ENCODE measurements around the gene MYOD1. TPM values are rescaled to one million over a fixed set of nuclear protein-coding genes. Genes with fewer than 3 reads are reported as not detected.

The MYOD1 gene
- total RNA-seq, 1 experiment from 2014 or later = not detected

DNA sequence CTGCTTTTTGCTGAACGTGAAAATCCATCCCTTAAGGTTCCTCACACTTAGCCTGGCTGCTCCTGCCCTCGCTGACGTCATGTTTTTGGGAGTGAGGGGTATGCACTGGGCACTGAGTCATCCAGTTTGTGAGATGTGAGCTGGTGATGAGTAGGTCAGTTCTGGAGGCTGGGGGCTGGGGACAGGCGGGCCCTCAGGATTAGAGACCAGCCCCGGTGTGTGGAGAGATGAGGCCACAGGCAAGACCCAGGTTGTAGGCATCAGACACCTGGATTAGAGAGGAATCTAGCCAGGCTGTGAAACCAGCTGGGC lies 24.4 kb downstream of the MYOD1 start:
- ChIA-PET CTCF (interaction anchor here (0.6 to 1.0 kb wide), 2 partner anchors 13 to 181 kb away, joined by 3 to 10 read pairs; no protein-coding TSS in a partner anchor), POLR2A (no interaction called here)
- Mint-ChIP-seq H3K4me1 (ENCODE audit: insufficient read depth, unreplicated experiment) (peaks cover 6% of the 10 kb centered on the region), H3K27me3 (ENCODE audit: insufficient read depth, unreplicated experiment) (no peaks in the 10 kb centered on the region), H3K9me3 (ENCODE audit: unreplicated experiment) (no peaks in the 10 kb centered on the region), H3K36me3 (ENCODE audit: insufficient read depth, unreplicated experiment) (no peaks in the 10 kb centered on the region), H3K4me3 (ENCODE audit: unreplicated experiment) (no peak overlapping the region), H3K27ac (ENCODE audit: low read depth, unreplicated experiment) (no peak overlapping the region)
- BruUV-seq (replicated peaks) = no TSS peak
- TF ChIP-seq CTCF (IDR thresholded peaks at IDR 0.05; ENCODE audit: unreplicated experiment) = no peak
- peak; percentile 43 for DNase-seq (ENCODE audit: unreplicated experiment)
- intact Hi-C loops (cut with micrococcal nuclease) = no loop called here

- no peaks in the 10 kb centered on the region for H3K27me3 Mint-ChIP-seq (ENCODE audit: insufficient read depth, unreplicated experiment)
- H3K9me3 Mint-ChIP-seq (ENCODE audit: unreplicated experiment) = no peaks in the 10 kb centered on the region
- H3K36me3 Mint-ChIP-seq (ENCODE audit: insufficient read depth, unreplicated experiment) = no peaks in the 10 kb centered on the region
- DNase-seq (ENCODE audit: unreplicated experiment) = peak; percentile 20
- peaks cover 6% of the 10 kb centered on the region for H3K4me1 Mint-ChIP-seq (ENCODE audit: insufficient read depth, unreplicated experiment)
- ChIA-PET CTCF (interaction anchor here (0.6 to 1.0 kb wide), 3 partner anchors 14 to 182 kb away, joined by 3 to 10 read pairs (median 3); no protein-coding TSS in a partner anchor), POLR2A (interaction anchor here (0.8 kb wide), 1 partner anchor 13 kb away, joined by 3 read pairs; no protein-coding TSS in a partner anchor)
- intact Hi-C loops (cut with micrococcal nuclease) = no loop called here
- no peak overlapping the region for H3K4me3 Mint-ChIP-seq (ENCODE audit: unreplicated experiment)
- BruUV-seq (replicated peaks) = no TSS peak
- no peak for TF ChIP-seq CTCF (IDR thresholded peaks at IDR 0.05; ENCODE audit: unreplicated experiment)
- H3K27ac Mint-ChIP-seq (ENCODE audit: low read depth, unreplicated experiment) = no peak overlapping the region
Observed at GRCh38 chr11:17744151-17744940, 25.0 kb downstream of the MYOD1 start.

DNA sequence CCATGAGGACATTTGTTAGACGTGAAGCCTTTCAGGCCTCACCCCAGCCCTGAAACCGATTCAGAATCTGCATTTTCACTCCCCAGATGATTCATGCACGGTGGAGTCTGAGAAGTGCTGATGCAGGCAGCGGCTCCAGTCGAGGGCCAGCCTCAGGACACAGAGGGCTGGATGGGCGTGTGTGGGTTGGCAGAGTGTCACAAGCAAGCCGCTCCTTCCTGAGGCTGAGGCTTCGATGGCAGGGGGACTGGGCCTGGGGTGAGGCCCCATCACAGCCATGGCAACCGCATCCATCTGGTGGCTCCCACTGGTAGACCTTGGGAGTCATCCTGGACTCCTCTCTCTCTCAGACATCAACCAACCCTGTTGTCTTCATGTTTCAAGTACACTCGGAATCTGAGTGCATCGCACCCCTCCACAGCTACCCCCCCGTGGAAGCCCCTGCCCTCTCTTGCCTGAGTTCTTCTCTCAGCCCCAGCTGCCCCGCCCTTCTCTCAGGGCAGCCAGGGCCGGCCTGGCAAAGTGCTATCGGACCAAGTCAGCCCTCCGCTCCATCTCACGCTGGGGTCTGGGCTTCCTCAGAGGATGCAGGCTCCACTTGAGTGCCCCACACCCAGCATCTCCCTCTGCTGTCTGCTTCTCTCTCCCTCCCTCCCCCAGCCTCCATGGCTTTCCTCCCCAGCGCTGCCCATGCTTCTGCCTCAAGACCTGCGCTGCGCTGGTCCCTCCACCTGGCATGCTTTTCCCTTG lies 25.8 kb downstream of the MYOD1 start:
- no peak overlapping the region for H3K4me3 Mint-ChIP-seq (ENCODE audit: unreplicated experiment)
- ChIA-PET CTCF (interaction anchor here (0.6 to 3.2 kb wide), 4 partner anchors 14 to 233 kb away, joined by 3 to 17 read pairs (median 4); no protein-coding TSS in a partner anchor), POLR2A (interaction anchor here (0.8 kb wide), 1 partner anchor 12 kb away, joined by 3 read pairs; no protein-coding TSS in a partner anchor)
- DNase-seq (ENCODE audit: unreplicated experiment) = no peak
- H3K27me3 Mint-ChIP-seq (ENCODE audit: insufficient read depth, unreplicated experiment) = no peaks in the 10 kb centered on the region
- TF ChIP-seq CTCF (IDR thresholded peaks at IDR 0.05; ENCODE audit: unreplicated experiment) = no peak
- BruUV-seq (replicated peaks) = no TSS peak
- no peaks in the 10 kb centered on the region for H3K36me3 Mint-ChIP-seq (ENCODE audit: insufficient read depth, unreplicated experiment)
- H3K27ac Mint-ChIP-seq (ENCODE audit: low read depth, unreplicated experiment) = no peak overlapping the region
- no peaks in the 10 kb centered on the region for H3K9me3 Mint-ChIP-seq (ENCODE audit: unreplicated experiment)
- peaks cover 6% of the 10 kb centered on the region for H3K4me1 Mint-ChIP-seq (ENCODE audit: insufficient read depth, unreplicated experiment)
- intact Hi-C loops (cut with micrococcal nuclease) = no loop called here

DNA sequence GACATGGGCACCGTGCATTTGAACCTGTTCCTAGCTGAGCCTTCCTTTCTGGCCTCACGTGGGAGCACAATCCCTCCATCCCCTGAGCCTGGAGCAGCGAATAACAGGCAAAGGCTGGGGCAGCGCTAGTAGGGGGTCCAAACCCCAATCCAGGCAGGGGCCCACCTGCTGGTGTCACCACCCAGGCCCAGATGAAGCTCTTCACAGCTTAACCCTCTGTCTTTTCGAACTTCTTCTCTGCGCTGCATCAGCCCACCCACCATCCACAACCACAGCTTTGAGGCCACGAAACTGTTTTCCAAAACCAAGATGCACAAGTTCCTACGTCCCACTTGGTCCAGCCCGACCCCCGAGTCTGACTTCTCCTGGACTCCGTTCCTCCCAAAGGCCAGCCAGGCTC lies 26.7 kb downstream of the MYOD1 start:
- Mint-ChIP-seq H3K27ac (ENCODE audit: low read depth, unreplicated experiment) (no peak overlapping the region), H3K4me3 (ENCODE audit: unreplicated experiment) (no peak overlapping the region), H3K4me1 (ENCODE audit: insufficient read depth, unreplicated experiment) (peaks cover 6% of the 10 kb centered on the region), H3K36me3 (ENCODE audit: insufficient read depth, unreplicated experiment) (no peaks in the 10 kb centered on the region), H3K9me3 (ENCODE audit: unreplicated experiment) (no peaks in the 10 kb centered on the region), H3K27me3 (ENCODE audit: insufficient read depth, unreplicated experiment) (peaks cover 6% of the 10 kb centered on the region)
- BruUV-seq (replicated peaks) = no TSS peak
- intact Hi-C loops (cut with micrococcal nuclease) = no loop called here
- TF ChIP-seq CTCF (IDR thresholded peaks at IDR 0.05; ENCODE audit: unreplicated experiment) = no peak
- no peak for DNase-seq (ENCODE audit: unreplicated experiment)
- CTCF ChIA-PET = interaction anchor here (0.6 to 3.2 kb wide), 5 partner anchors 15 to 232 kb away, joined by 3 to 17 read pairs (median 3); no protein-coding TSS in a partner anchor
- POLR2A ChIA-PET = no interaction called here
